WTC11 (cell line): ENCODE data around the gene MAGEB17. TPM values are rescaled to one million over a fixed set of nuclear protein-coding genes. Genes with fewer than 3 reads are reported as not detected.

Source experiments
- ATAC-seq: fragments of 200-7000 bp; cut with Tn5 transposase; 2 replicates; pipeline ENCODE4 v1.10.0; 2021; ENCODE audit warnings: mild to moderate bottlenecking, moderate library complexity
- Bru-seq: library from RNA; stranded (reverse); fragments of 400-500 nt; gene quantifications from one replicate; lab custom pipeline; 2021; lab: Mats Ljungman, UMichigan
- CTCF ChIA-PET: fragments of 300-600 bp; sonication (Branson Sonifier 250); formaldehyde crosslinking; loops from one replicate; lab custom pipeline; 2021; ENCODE audit warnings: antibody characterized with exemption; lab: Charles Lee
- POLR2A ChIA-PET: fragments of 350-600 bp; sonication (Branson Sonifier 250); formaldehyde crosslinking; loops from one replicate; lab custom pipeline; 2021; ENCODE audit warnings: antibody characterized with exemption; lab: Charles Lee
- DNase-seq: peaks from one replicate; pipeline ENCODE4 v3.0.0; 2021; ENCODE audit warnings: low spot score
- H3K27ac Mint-ChIP-seq: 2 replicates; pipeline ENCODE4 v1.8.0; 2021; ENCODE audit warnings: mixed read lengths
- H3K27me3 Mint-ChIP-seq: 2 replicates; pipeline ENCODE4 v1.8.0; 2021; ENCODE audit warnings: low read depth, mild to moderate bottlenecking, moderate library complexity, mixed read lengths
- H3K36me3 Mint-ChIP-seq: 2 replicates; pipeline ENCODE4 v1.8.0; 2021; ENCODE audit warnings: mixed read lengths
- H3K4me1 Mint-ChIP-seq: 2 replicates; pipeline ENCODE4 v1.8.0; 2022; ENCODE audit warnings: mixed read lengths
- H3K4me3 Mint-ChIP-seq: 2 replicates; pipeline ENCODE4 v1.8.0; 2021; ENCODE audit warnings: mild to moderate bottlenecking, moderate library complexity, mixed read lengths
- H3K9me3 Mint-ChIP-seq: 2 replicates; pipeline ENCODE4 v1.8.0; 2021; ENCODE audit warnings: mixed read lengths
- AR ChIP-seq: fragments of 250-450 bp; sonication (Bioruptor Pico); IDR thresholded peaks from 2 replicates; pipeline ENCODE4 v1.9.0; 2021; ENCODE audit warnings: mild to moderate bottlenecking
- ATF3 ChIP-seq: sonication (generic); formaldehyde crosslinking; conservative IDR thresholded peaks from 2 replicates; pipeline ENCODE4 v1.8.1; 2022; ENCODE audit warnings: mild to moderate bottlenecking, missing genetic modification reagents
- FOXP4 ChIP-seq: sonication (generic); formaldehyde crosslinking; IDR thresholded peaks from 2 replicates; pipeline ENCODE4 v1.8.0; 2022; ENCODE audit warnings: mild to moderate bottlenecking, missing genetic modification reagents
- NFYB ChIP-seq: sonication (generic); formaldehyde crosslinking; conservative IDR thresholded peaks from 2 replicates; pipeline ENCODE4 v1.8.0; 2022; ENCODE audit warnings: low read depth, missing genetic modification reagents
- NR2C2 ChIP-seq: sonication (generic); formaldehyde crosslinking; IDR thresholded peaks from 2 replicates; pipeline ENCODE4 v1.8.0; 2022; ENCODE audit warnings: mild to moderate bottlenecking, missing genetic modification reagents
- PRRX2 ChIP-seq: fragments of 250-450 bp; sonication (Bioruptor Pico); IDR thresholded peaks from 2 replicates; pipeline ENCODE4 v1.8.0; 2021; ENCODE audit warnings: mild to moderate bottlenecking
- SOX15 ChIP-seq: fragments of 250-450 bp; sonication (Bioruptor Pico); IDR thresholded peaks from 2 replicates; pipeline ENCODE4 v1.9.0; 2021; ENCODE audit warnings: mild to moderate bottlenecking
- TEAD4 ChIP-seq: sonication (generic); formaldehyde crosslinking; IDR thresholded peaks from 2 replicates; pipeline ENCODE4 v1.8.0; 2022; ENCODE audit warnings: mild to moderate bottlenecking, missing genetic modification reagents
- ZNF219 ChIP-seq: sonication (generic); formaldehyde crosslinking; IDR thresholded peaks from 2 replicates; pipeline ENCODE4 v1.8.0; 2023; ENCODE audit warnings: missing genetic modification reagents, mild to moderate bottlenecking, borderline replicate concordance
- ZNF512 ChIP-seq: sonication (generic); formaldehyde crosslinking; IDR thresholded peaks from 2 replicates; pipeline ENCODE4 v1.8.1; 2022; ENCODE audit warnings: missing genetic modification reagents, borderline replicate concordance
- long read RNA-seq, 3 experiments: library from RNA in 1 of 3; library from capped mRNA in 1 of 3; library from polyadenylated mRNA in 1 of 3; unstranded in 2 of 3; stranded (forward) in 1 of 3; transcript quantifications; one replicate each; pipeline ENCODE4 v2.0.0, GENCODE V29; 2021
- total RNA-seq: library from RNA; stranded (reverse); gene quantifications from 3 replicates; pipeline ENCODE4 v1.2.3, GENCODE V29; 2021
- TF ChIP-seq, protein P1 (sequence below): sonication (generic); formaldehyde crosslinking; IDR thresholded peaks from 2 replicates; pipeline ENCODE4 v1.8.0; 2022; ENCODE audit warnings: missing genetic modification reagents
- TF ChIP-seq, protein P2 (sequence below): fragments of 250-450 bp; sonication (Bioruptor Pico); IDR thresholded peaks from 2 replicates; pipeline ENCODE4 v1.9.0; 2021; ENCODE audit warnings: mild to moderate bottlenecking
- TF ChIP-seq, protein P3 (sequence below): sonication (generic); formaldehyde crosslinking; IDR thresholded peaks from 2 replicates; pipeline ENCODE4 v1.8.1; 2023; ENCODE audit warnings: mild to moderate bottlenecking, missing genetic modification reagents

Gene MAGEB17, protein sequence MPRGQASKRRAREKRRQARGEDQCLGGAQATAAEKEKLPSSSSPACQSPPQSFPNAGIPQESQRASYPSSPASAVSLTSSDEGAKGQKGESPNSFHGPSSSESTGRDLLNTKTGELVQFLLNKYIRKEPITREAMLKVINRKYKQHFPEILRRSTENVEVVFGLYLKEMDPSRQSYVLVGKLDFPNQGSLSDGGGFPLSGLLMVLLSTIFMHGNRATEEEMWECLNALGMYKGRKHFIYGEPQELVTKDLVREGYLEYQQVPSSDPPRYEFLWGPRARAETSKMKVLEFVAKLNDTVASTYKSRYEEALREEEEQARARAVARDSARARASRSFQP
- total RNA-seq (0.27 to 0.63 TPM (median 0.41 TPM) in 3 replicates), Bru-seq, nascent RNA (percentile 35 among the genes with signal in this experiment)
- long read RNA-seq, experiment 1 = 0 reads
- long read RNA-seq, experiment 2 = 0 reads
- long read RNA-seq, experiment 3, partial matches to known transcripts = 0 of 1 reads
- long read RNA-seq, experiment 3, other reads (novel, unspliced or antisense) = 0 of 1 reads

DNA sequence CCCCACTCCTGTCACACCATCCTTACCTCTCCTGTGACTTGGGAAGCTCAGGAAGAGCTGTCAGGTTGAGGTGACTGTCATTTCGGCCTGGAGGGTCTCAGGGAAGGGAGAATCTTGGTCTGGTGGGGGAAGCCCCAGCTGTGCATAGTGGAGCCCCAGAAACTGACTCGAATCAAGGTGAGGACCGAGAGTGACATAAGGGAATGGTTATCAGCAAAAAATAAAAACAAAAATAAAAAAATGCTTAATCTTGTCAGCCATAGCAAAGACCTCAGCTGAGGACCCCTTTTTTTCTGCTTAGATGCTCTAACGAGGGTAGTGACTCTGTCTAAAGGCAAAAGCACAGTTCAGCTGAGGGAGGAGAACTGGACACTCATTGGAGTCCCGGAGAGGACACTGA is at the start of gene MAGEB17:
TSS of gene MAGEB17 (plus strand) at position 301 of the 400 bp plus-strand sequence. CDS start 2,902 bp downstream, outside the sequence.
- TF ChIP-seq SOX15 (CRISPR knock-in tag) = no peak
- TF ChIP-seq ZNF512 (CRISPR knock-in tag) = no peak
- TF ChIP-seq, protein P1, sequence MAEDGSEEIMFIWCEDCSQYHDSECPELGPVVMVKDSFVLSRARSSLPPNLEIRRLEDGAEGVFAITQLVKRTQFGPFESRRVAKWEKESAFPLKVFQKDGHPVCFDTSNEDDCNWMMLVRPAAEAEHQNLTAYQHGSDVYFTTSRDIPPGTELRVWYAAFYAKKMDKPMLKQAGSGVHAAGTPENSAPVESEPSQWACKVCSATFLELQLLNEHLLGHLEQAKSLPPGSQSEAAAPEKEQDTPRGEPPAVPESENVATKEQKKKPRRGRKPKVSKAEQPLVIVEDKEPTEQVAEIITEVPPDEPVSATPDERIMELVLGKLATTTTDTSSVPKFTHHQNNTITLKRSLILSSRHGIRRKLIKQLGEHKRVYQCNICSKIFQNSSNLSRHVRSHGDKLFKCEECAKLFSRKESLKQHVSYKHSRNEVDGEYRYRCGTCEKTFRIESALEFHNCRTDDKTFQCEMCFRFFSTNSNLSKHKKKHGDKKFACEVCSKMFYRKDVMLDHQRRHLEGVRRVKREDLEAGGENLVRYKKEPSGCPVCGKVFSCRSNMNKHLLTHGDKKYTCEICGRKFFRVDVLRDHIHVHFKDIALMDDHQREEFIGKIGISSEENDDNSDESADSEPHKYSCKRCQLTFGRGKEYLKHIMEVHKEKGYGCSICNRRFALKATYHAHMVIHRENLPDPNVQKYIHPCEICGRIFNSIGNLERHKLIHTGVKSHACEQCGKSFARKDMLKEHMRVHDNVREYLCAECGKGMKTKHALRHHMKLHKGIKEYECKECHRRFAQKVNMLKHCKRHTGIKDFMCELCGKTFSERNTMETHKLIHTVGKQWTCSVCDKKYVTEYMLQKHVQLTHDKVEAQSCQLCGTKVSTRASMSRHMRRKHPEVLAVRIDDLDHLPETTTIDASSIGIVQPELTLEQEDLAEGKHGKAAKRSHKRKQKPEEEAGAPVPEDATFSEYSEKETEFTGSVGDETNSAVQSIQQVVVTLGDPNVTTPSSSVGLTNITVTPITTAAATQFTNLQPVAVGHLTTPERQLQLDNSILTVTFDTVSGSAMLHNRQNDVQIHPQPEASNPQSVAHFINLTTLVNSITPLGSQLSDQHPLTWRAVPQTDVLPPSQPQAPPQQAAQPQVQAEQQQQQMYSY (CRISPR knock-in tag) = no peak
- TF ChIP-seq NR2C2 (CRISPR knock-in tag) = no peak
- TF ChIP-seq FOXP4 (CRISPR knock-in tag) = no peak
- no peak for TF ChIP-seq AR (CRISPR knock-in tag)
- TF ChIP-seq, protein P2, sequence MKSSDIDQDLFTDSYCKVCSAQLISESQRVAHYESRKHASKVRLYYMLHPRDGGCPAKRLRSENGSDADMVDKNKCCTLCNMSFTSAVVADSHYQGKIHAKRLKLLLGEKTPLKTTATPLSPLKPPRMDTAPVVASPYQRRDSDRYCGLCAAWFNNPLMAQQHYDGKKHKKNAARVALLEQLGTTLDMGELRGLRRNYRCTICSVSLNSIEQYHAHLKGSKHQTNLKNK (CRISPR knock-in tag) = no peak
- no peak for TF ChIP-seq ZNF219 (CRISPR knock-in tag)
- no peak for TF ChIP-seq TEAD4 (CRISPR knock-in tag)
- TF ChIP-seq PRRX2 = no peak
- TF ChIP-seq NFYB = no peak
- TF ChIP-seq ATF3 (CRISPR knock-in tag) = no peak
- TF ChIP-seq, protein P3, sequence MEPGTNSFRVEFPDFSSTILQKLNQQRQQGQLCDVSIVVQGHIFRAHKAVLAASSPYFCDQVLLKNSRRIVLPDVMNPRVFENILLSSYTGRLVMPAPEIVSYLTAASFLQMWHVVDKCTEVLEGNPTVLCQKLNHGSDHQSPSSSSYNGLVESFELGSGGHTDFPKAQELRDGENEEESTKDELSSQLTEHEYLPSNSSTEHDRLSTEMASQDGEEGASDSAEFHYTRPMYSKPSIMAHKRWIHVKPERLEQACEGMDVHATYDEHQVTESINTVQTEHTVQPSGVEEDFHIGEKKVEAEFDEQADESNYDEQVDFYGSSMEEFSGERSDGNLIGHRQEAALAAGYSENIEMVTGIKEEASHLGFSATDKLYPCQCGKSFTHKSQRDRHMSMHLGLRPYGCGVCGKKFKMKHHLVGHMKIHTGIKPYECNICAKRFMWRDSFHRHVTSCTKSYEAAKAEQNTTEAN = no peak
- ATAC-seq = no peak
- POLR2A ChIA-PET = no interaction called here
- no peak for DNase-seq
- Mint-ChIP-seq H3K27me3 (no peaks in the 10 kb centered on the region; the same call in 1 of the 2 replicates), H3K9me3 (no peaks in the 10 kb centered on the region), H3K36me3 (peaks cover 9% of the 10 kb centered on the region), H3K4me1 (peaks cover 26% of the 10 kb centered on the region), H3K4me3 (no peak within 1 kb of the TSS), H3K27ac (no peak within 1 kb of the TSS)
- CTCF ChIA-PET = no interaction called here
